ENCODE results near the gene C2CD3. TPM values are rescaled to one million over a fixed set of nuclear protein-coding genes. Genes with fewer than 3 reads are reported as not detected.
A peak's percentile ranks its signal among the peaks of the same experiment; 100 is the strongest.
"Not testable (repeated sequence)": the region's sequence is repeated elsewhere in the genome, so short reads cannot be mapped to it uniquely, and the experiment has no call there.

Gene C2CD3
- total RNA-seq, 4 donors from 2014 or later, result 17.5 to 34.0 (median 19.0) TPM

GRCh38 chr11:74085542-74085892 lies 85.3 kb downstream of the C2CD3 start:
- ATAC-seq (ENCODE audit: low FRiP score) (no peak), DNase-seq (ENCODE audit: low spot score) (no peak)
- no peak for TF ChIP-seq CTCF (IDR thresholded peaks at IDR 0.05)

GRCh38 chr11:74084796-74085541 lies 85.8 kb downstream of the C2CD3 start:
- peak; percentile 48 for ATAC-seq (ENCODE audit: low FRiP score)
- no peak for DNase-seq (ENCODE audit: low spot score)
- no peak for TF ChIP-seq CTCF (IDR thresholded peaks at IDR 0.05)

- not testable (repeated sequence) for DNase-seq (ENCODE audit: low spot score); ATAC-seq (ENCODE audit: low FRiP score)
These were observed 86.9 kb downstream of the C2CD3 start for GRCh38 chr11:74083927-74084326.

GRCh38 chr11:74081428-74081827 lies 89.4 kb downstream of the C2CD3 start:
- DNase-seq (ENCODE audit: low spot score) (no peak), ATAC-seq (ENCODE audit: low FRiP score) (no peak)
- TF ChIP-seq CTCF (IDR thresholded peaks at IDR 0.05), result no peak

GRCh38 chr11:74077193-74077592 lies 93.6 kb downstream of the C2CD3 start:
- no peak for ATAC-seq (ENCODE audit: low FRiP score)
- TF ChIP-seq CTCF (IDR thresholded peaks at IDR 0.05), result no peak

GRCh38 chr11:74072721-74073120 lies 98.1 kb downstream of the C2CD3 start:
- no peak for DNase-seq (ENCODE audit: low spot score)
- no peak for TF ChIP-seq CTCF (IDR thresholded peaks at IDR 0.05)
- ATAC-seq (ENCODE audit: low FRiP score), result no peak

More at GRCh38 chr11:74077193-74077592, 93.6 kb downstream of the C2CD3 start:
- no peak for DNase-seq (ENCODE audit: low spot score)

GRCh38 chr11:74072286-74072685 lies 98.5 kb downstream of the C2CD3 start:
- ATAC-seq (ENCODE audit: low FRiP score), result no peak
- TF ChIP-seq CTCF (IDR thresholded peaks at IDR 0.05), result no peak

More at GRCh38 chr11:74072286-74072685, 98.5 kb downstream of the C2CD3 start:
- no peak for DNase-seq (ENCODE audit: low spot score)
